AG08396 (cell line): ENCODE measurements around the gene N4BP2L1.

ENCODE experiments used
- DNase-seq: peaks from one replicate; pipeline ENCODE4 v3.0.0; 2012; ENCODE audit warnings: low spot score, mixed read lengths

The N4BP2L1 gene

GRCh38 chr13:32431361-32431760, 3.4 kb upstream of the N4BP2L1 start:
- DNase-seq: no peak

GRCh38 chr13:32430018-32430747, 2.3 kb upstream of the N4BP2L1 start:
- no peak for DNase-seq

GRCh38 chr13:32429433-32429909, 1.5 kb upstream of the N4BP2L1 start:
- no peak for DNase-seq

- DNase-seq: no peak
Measured at GRCh38 chr13:32428581-32429432, 877 bp upstream of the N4BP2L1 start.

GRCh38 chr13:32426990-32427851, 709 bp downstream of the N4BP2L1 start:
- peak; percentile 61 for DNase-seq

- DNase-seq: peak; percentile 22
Measured at GRCh38 chr13:32426191-32426989, 1.5 kb downstream of the N4BP2L1 start.

GRCh38 chr13:32425158-32425557, 2.8 kb downstream of the N4BP2L1 start:
- no peak for DNase-seq

GRCh38 chr13:32423592-32423991, 4.3 kb downstream of the N4BP2L1 start:
- no peak for DNase-seq

GRCh38 chr13:32419862-32420261, 8.1 kb downstream of the N4BP2L1 start:
- no peak for DNase-seq

GRCh38 chr13:32417995-32418394, 9.9 kb downstream of the N4BP2L1 start:
- DNase-seq: no peak

- DNase-seq: no peak
Measured at GRCh38 chr13:32415019-32415418, 12.9 kb downstream of the N4BP2L1 start.

- no peak for DNase-seq
Measured at GRCh38 chr13:32414580-32414979, 13.3 kb downstream of the N4BP2L1 start.

GRCh38 chr13:32413284-32413683, 14.6 kb downstream of the N4BP2L1 start:
- DNase-seq: no peak

GRCh38 chr13:32409561-32410421, 18.1 kb downstream of the N4BP2L1 start:
- peak; percentile 27 for DNase-seq

- DNase-seq: no peak
Measured at GRCh38 chr13:32409001-32409313, 19.0 kb downstream of the N4BP2L1 start.

- no peak for DNase-seq
Measured at GRCh38 chr13:32408296-32409000, 19.5 kb downstream of the N4BP2L1 start.

GRCh38 chr13:32407854-32408253, 20.1 kb downstream of the N4BP2L1 start:
- no peak for DNase-seq

GRCh38 chr13:32403108-32403507, 24.8 kb downstream of the N4BP2L1 start:
- DNase-seq: no peak

- DNase-seq: no peak
Measured at GRCh38 chr13:32391101-32391619, 36.8 kb downstream of the N4BP2L1 start.

- DNase-seq: no peak
Measured at GRCh38 chr13:32390484-32390883, 37.4 kb downstream of the N4BP2L1 start.
